ENCODE results near the gene CYP2B6.
"Not testable (repeated sequence)": the region's sequence is repeated elsewhere in the genome, so short reads cannot be mapped to it uniquely, and the experiment has no call there.

CYP2B6 gene

DNA sequence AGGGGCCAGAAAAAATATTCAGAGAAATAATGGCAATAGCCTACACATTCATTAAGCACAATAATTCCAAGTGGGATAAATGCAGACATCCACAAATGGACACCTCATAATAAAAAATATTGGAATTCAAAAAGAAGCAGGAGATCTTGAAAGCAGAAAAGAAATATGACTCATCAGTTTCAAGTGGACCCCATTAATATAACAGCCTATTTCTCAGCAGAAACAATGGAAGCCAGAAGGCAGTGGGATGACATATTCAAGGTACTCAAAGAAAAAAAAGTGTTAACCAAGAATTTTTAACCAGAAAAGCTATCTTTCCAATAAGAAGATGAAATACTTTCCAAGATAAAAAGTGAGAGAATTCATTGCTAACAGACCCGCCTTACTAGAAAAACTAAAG is 48.7 kb downstream of the CYP2B6 start:
- DNase-seq = no peak

DNA sequence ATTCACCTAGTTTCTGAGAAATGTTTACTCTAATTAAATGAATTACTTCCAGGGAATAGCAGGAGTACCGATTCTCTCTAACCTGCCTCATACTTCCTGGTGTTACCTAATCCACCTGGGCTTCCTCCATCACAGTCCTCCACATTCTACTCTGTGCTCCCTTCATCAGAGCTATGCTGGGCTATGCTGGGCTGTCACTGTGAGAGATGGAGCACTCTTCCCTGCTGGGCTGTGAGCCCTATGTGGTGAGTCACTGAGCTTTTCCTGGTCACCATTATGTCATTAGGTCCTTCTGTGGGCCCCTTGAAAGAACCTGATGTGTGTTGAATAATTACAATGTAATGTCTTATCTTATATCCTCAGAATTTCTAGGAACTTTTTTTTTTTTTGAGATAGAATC is 54.0 kb downstream of the CYP2B6 start:
- not testable (repeated sequence) for DNase-seq

DNA sequence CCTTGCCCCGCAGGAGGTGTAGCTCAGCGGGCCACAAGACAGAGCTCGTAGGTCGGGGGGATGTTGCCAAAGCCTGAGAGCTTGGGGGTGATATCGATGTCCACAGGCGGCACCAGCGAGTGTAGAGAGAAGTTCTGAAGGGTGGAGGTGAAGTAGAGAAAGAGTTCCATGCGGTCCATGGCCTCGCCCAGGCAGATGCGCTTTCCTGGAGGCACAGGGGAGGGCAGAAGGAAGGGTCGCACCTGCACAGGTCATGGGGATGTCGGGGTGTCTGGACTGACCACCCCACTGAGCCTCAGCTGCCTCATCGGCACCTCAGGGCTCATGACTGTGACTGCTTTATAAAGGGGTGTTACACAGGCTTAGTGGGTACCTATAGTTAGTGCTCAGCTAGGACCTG is 59.3 kb downstream of the CYP2B6 start:
- no peak for DNase-seq

GRCh38 chr19:41052162-41052561 is 61.1 kb downstream of the CYP2B6 start:
- not testable (repeated sequence) for DNase-seq

- DNase-seq = not testable (repeated sequence)
These were observed 62.2 kb downstream of the CYP2B6 start for GRCh38 chr19:41053331-41053730.

DNA sequence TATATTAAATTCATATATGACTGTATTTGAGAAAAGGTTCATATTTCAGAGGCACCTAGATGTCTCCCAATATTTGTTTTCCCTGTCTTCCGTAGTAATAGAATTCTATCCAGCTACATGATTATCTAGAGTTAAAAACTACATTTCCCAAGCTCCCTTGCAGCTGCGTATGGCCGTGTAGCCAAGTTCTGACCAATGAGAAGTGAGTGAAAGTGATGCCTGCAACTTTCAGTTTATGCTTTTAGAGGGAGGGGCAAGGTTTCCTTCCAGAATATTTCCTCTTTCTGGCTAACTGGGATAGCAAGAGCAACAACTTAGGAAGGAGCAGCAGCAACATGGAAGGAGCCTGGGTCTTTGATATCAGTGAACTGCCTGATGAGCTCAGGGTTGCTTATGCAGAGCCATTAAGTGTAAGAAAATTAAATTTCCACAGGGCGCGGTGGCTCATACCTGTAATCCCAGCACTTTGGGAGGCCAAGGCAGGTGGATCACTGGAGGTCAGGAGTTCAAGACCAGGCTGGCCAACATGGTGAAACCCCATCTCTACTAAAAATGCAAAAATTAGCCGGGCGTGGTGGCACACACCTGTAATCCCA is 74.0 kb downstream of the CYP2B6 start:
- no peak for DNase-seq

All from activated CD4-positive, alpha-beta T cell treated with anti-CD3 and anti-CD28 coated beads for 48 hours (primary cell).